Tibial artery (tissue), 4 donors: Measurements from ENCODE around the gene ESRRB.

Source experiments
- DNase-seq, 2 donors: peaks; one replicate each; pipeline ENCODE4 v3.0.0-alpha.2; 2019
- H3K27ac ChIP-seq, 2 donors: fragments of 200-600 bp; sonication (generic) in 1 of 2; 1 replicate in 1 of 2; 2 replicates in 1 of 2; pipeline ENCODE4 v1.5.1; 2018 to 2019; ENCODE audit warnings: mild to moderate bottlenecking in 1 of 2
- H3K27me3 ChIP-seq, 2 donors: fragments of 200-600 bp; sonication (generic) in 1 of 2; one replicate each; pipeline versions ENCODE4 v1.5.1 to v1.6.0; 2016 to 2019
- H3K36me3 ChIP-seq, 3 donors: fragments of 200-600 bp; sonication (generic) in 2 of 3; one replicate each; pipeline ENCODE4 v1.5.1; 2016 to 2019; ENCODE audit warnings: mild to moderate bottlenecking in 2 of 3
- H3K4me1 ChIP-seq, 4 donors: fragments of 200-600 bp; sonication (generic) in 2 of 4; 1 replicate in 3 of 4; 2 replicates in 1 of 4; pipeline ENCODE4 v1.5.1; 2016 to 2019
- H3K4me3 ChIP-seq, 2 donors: fragments of 200-600 bp; sonication (generic) in 1 of 2; 1 replicate in 1 of 2; 2 replicates in 1 of 2; pipeline ENCODE4 v1.5.1; 2018 to 2019; ENCODE audit warnings: mild to moderate bottlenecking in 2 of 2
- H3K9me3 ChIP-seq, 3 donors: fragments of 200-600 bp; sonication (generic) in 1 of 3; one replicate each; pipeline ENCODE4 v1.5.1; 2016 to 2019
- CTCF ChIP-seq, 2 experiments: fragments of 200-600 bp in 1 of 2; fragments of 450-650 bp in 1 of 2; IDR thresholded peaks; one replicate each; pipeline ENCODE4 v1.5.1; 2017 to 2019; ENCODE audit warnings: antibody characterized with exemption in 2 of 2, mild to moderate bottlenecking in 1 of 2, moderate library complexity in 1 of 2
- intact Hi-C: fragments of 100-400 bp; cut with DNase I; formaldehyde crosslinking; loops from one replicate; pipeline ENCODE4 v1.15.0; 2023; ENCODE audit warnings: low total_unique reads

ESRRB gene

GRCh38 chr14:76547831-76548230 lies 171.9 kb downstream of the ESRRB start:
- H3K4me3 ChIP-seq: no peak overlapping the region
- H3K27ac ChIP-seq: no peak overlapping the region
- no peak for DNase-seq
- no peaks in the 10 kb centered on the region for H3K9me3 ChIP-seq
- no peak for TF ChIP-seq CTCF (IDR thresholded peaks at IDR 0.05)
- H3K27me3 ChIP-seq: peaks cover 0 to 30% of the 10 kb centered on the region in 2 donors
- no peaks in the 10 kb centered on the region for H3K36me3 ChIP-seq
- intact Hi-C loops: no loop called here
- H3K4me1 ChIP-seq: no peaks in the 10 kb centered on the region

- no peak overlapping the region for H3K4me3 ChIP-seq
- no peak overlapping the region for H3K27ac ChIP-seq
- DNase-seq: no peak
- intact Hi-C loops: no loop called here
- no peaks in the 10 kb centered on the region for H3K4me1 ChIP-seq
- no peaks in the 10 kb centered on the region for H3K9me3 ChIP-seq
- TF ChIP-seq CTCF (IDR thresholded peaks at IDR 0.05): no peak
- H3K36me3 ChIP-seq: no peaks in the 10 kb centered on the region
- H3K27me3 ChIP-seq: peaks cover 0 to 18% of the 10 kb centered on the region in 2 donors
Measured at GRCh38 chr14:76550534-76550933, 174.6 kb downstream of the ESRRB start.

GRCh38 chr14:76551116-76551515 lies 175.2 kb downstream of the ESRRB start:
- H3K4me1 ChIP-seq: no peaks in the 10 kb centered on the region
- no peaks in the 10 kb centered on the region for H3K36me3 ChIP-seq
- no peak for DNase-seq
- H3K9me3 ChIP-seq: no peaks in the 10 kb centered on the region
- no peak overlapping the region for H3K4me3 ChIP-seq
- intact Hi-C loops: no loop called here
- H3K27me3 ChIP-seq: peaks cover 0 to 19% of the 10 kb centered on the region in 2 donors
- H3K27ac ChIP-seq: no peak overlapping the region
- no peak for TF ChIP-seq CTCF (IDR thresholded peaks at IDR 0.05)
